Breast epithelium (tissue), 4 donors: ENCODE measurements around the gene OR5B3. TPM values are rescaled to one million over a fixed set of nuclear protein-coding genes. Genes with fewer than 3 reads are reported as not detected.

Experiments used
- DNase-seq, 2 donors: peaks; one replicate each; pipeline ENCODE4 v3.0.0-alpha.2; 2019; ENCODE audit warnings: low spot score in 2 of 2
- H3K27ac ChIP-seq, 2 donors: fragments of 200-600 bp; sonication (generic) in 1 of 2; one replicate each; pipeline ENCODE4 v1.5.1; 2016 to 2019; ENCODE audit warnings: mild to moderate bottlenecking in 1 of 2
- H3K27me3 ChIP-seq, 2 donors: fragments of 200-600 bp; sonication (generic) in 1 of 2; one replicate each; pipeline versions ENCODE4 v1.5.1 to v1.6.0; 2017 to 2019; ENCODE audit warnings: control low read depth in 1 of 2, mild to moderate bottlenecking in 1 of 2
- H3K36me3 ChIP-seq: fragments of 200-600 bp; one replicate; pipeline ENCODE4 v1.5.1; 2019
- H3K4me1 ChIP-seq, 2 donors: fragments of 200-600 bp; sonication (generic); one replicate each; pipeline ENCODE4 v1.5.1; 2016 to 2019; ENCODE audit warnings: control low read depth in 1 of 2
- H3K4me3 ChIP-seq, 3 donors: fragments of 200-600 bp; sonication (generic); 1 replicate in 2 of 3; 2 replicates in 1 of 3; pipeline ENCODE4 v1.5.1; 2016 to 2019; ENCODE audit warnings: mild to moderate bottlenecking in 3 of 3, moderate library complexity in 2 of 3
- H3K9me3 ChIP-seq, 2 donors: fragments of 200-600 bp; sonication (generic) in 1 of 2; one replicate each; pipeline ENCODE4 v1.5.1; 2016 to 2019; ENCODE audit warnings: control low read depth in 1 of 2
- POLR2A ChIP-seq: fragments of 450-650 bp; IDR thresholded peaks from one replicate; pipeline ENCODE4 v1.6.1; 2016; ENCODE audit warnings: antibody characterized with exemption, mild to moderate bottlenecking, moderate library complexity
- POLR2AphosphoS5 ChIP-seq, 3 donors: sonication (generic); formaldehyde crosslinking; IDR thresholded peaks; one replicate each; pipeline ENCODE4 v1.6.1; 2017; ENCODE audit warnings: antibody characterized with exemption in 3 of 3
- intact Hi-C: fragments of 100-400 bp; cut with DNase I; formaldehyde crosslinking; loops from one replicate; pipeline ENCODE4 v1.15.1; 2023; ENCODE audit warnings: low total_unique reads
- total RNA-seq, 3 donors: library from RNA; depleted of rRNA; stranded (reverse); fragments of >200 nt; gene quantifications; one replicate each; pipeline ENCODE4 v1.1.0, GENCODE V29; 2016
- TF ChIP-seq, protein P1 (sequence below), 3 donors: fragments of 450-650 bp; IDR thresholded peaks; one replicate each; pipeline ENCODE4 v1.5.1; 2016 to 2017; ENCODE audit warnings: antibody characterized with exemption in 3 of 3, mild to moderate bottlenecking in 3 of 3, moderate library complexity in 3 of 3

OR5B3 gene
- total RNA-seq: not detected

DNA sequence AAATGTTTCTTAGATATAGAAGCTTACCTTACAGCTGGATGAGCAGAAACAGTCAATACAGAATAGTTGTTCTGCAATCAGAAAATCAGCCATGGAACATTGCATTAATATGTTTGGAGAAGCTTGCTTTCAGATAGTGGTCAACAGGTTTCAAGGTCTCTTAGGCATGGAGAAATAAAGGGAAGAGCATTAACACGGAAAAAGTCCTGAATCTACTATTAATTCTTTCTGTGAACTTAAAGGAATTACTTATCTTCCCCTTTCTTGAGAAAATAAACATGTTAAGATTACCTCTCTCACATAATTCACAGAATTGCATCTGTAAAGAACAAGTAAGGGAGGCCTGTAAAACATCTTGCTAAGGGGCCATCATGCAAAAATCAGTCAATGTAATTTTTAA lies at the start of gene OR5B3:
Gene OR5B3, minus strand, starts transcription at position 101 of the 400 bp plus-strand sequence. CDS start 3,465 bp downstream, outside the sequence.
- intact Hi-C loops: no loop called here
- H3K4me1 ChIP-seq: no peaks in the 10 kb centered on the region

DNA sequence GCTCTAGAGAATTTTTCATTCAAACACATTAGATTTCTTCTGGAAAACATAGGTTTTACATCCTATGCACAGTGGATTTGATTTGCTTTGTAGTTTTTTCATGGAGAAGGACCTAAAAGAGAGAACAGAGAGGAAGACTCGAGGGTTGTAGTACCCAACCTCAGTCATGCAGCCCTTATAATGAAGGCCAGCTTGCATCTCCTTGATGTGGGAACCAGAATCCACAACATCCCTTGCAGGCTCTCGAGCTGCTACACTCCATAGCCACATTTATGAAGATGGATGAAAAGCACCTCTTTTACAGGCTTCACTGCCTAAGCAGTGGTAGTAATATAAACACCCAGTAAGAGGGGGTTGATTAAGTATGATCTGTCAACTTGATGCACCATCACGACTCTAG lies 44.9 kb upstream of the OR5B3 start:
- TF ChIP-seq POLR2AphosphoS5 (IDR thresholded peaks at IDR 0.05): no peak
- H3K36me3 ChIP-seq: no peaks in the 10 kb centered on the region
- H3K4me3 ChIP-seq: no peak overlapping the region
- DNase-seq: no peak
- H3K27me3 ChIP-seq: no peaks in the 10 kb centered on the region
- intact Hi-C loops: no loop called here
- H3K9me3 ChIP-seq: peaks cover 3 to 24% of the 10 kb centered on the region in 2 donors
- no peak overlapping the region for H3K27ac ChIP-seq
- H3K4me1 ChIP-seq: no peaks in the 10 kb centered on the region

More for the DNA sequence above, at the start of gene OR5B3:
- Histone ChIP-seq H3K27me3 (no peaks in the 10 kb centered on the region), H3K36me3 (no peaks in the 10 kb centered on the region), H3K4me3 (no peak within 1 kb of the TSS), H3K27ac (no peak within 1 kb of the TSS), H3K9me3 (peaks cover 6 to 32% of the 10 kb centered on the region in 2 donors)
- TF ChIP-seq POLR2A: no peak
- no peak for TF ChIP-seq POLR2AphosphoS5 (IDR thresholded peaks at IDR 0.05)
- TF ChIP-seq, protein P1, sequence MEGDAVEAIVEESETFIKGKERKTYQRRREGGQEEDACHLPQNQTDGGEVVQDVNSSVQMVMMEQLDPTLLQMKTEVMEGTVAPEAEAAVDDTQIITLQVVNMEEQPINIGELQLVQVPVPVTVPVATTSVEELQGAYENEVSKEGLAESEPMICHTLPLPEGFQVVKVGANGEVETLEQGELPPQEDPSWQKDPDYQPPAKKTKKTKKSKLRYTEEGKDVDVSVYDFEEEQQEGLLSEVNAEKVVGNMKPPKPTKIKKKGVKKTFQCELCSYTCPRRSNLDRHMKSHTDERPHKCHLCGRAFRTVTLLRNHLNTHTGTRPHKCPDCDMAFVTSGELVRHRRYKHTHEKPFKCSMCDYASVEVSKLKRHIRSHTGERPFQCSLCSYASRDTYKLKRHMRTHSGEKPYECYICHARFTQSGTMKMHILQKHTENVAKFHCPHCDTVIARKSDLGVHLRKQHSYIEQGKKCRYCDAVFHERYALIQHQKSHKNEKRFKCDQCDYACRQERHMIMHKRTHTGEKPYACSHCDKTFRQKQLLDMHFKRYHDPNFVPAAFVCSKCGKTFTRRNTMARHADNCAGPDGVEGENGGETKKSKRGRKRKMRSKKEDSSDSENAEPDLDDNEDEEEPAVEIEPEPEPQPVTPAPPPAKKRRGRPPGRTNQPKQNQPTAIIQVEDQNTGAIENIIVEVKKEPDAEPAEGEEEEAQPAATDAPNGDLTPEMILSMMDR (IDR thresholded peaks at IDR 0.05): no peak
- no peak for DNase-seq

DNA sequence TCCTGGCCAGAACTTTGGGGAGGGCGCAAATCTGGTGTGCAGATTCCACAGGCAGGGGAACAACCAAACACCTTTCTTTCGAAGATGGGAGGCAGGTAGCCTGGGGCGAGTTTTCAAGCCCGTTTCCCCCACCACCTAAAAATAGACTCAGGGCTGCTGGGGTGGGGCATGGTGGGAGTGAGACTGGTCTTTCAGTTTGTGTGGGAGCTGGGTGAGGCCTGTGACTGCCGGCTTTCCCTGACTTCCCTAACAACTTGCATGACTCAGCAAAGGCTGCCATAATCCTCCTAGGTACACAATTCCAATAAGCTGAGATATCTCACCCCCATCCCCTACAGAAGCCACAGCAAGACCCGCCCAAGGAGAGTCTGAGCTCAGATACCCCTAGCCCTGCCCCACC lies 39.6 kb upstream of the OR5B3 start:
- peaks cover 22 to 49% of the 10 kb centered on the region in 2 donors for H3K9me3 ChIP-seq
- DNase-seq: no peak
- TF ChIP-seq POLR2A (no peak), POLR2AphosphoS5 (IDR thresholded peaks at IDR 0.05) (no peak)
- TF ChIP-seq, protein P1 (IDR thresholded peaks at IDR 0.05): no peak
- H3K4me1 ChIP-seq: no peaks in the 10 kb centered on the region
- no peaks in the 10 kb centered on the region for H3K27me3 ChIP-seq
- intact Hi-C loops: no loop called here
- H3K27ac ChIP-seq: no peak overlapping the region
- no peaks in the 10 kb centered on the region for H3K36me3 ChIP-seq
- H3K4me3 ChIP-seq: no peak overlapping the region

DNA sequence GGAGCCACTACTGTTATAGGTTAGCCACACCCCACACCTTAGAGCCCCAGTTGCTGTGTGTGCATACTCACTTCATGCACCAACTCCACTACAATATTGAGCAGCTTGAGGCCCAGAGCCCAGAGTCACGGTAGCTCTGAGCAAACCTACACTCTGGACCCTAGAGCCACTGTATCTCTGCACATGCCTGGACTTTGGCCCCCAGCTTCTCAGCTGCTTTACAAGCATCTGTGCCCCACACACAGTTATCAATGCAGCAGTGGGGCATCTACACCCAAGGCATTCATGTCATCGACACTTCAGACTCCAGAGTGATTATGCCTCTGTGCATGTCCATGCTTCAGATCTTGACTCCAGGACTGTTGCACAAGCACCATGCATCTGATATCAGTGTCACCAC lies 37.6 kb upstream of the OR5B3 start:
- Histone ChIP-seq H3K36me3 (no peaks in the 10 kb centered on the region), H3K4me3 (no peak overlapping the region), H3K4me1 (no peaks in the 10 kb centered on the region), H3K27ac (no peak overlapping the region), H3K9me3 (peaks cover 24 to 37% of the 10 kb centered on the region in 2 donors), H3K27me3 (no peaks in the 10 kb centered on the region)
- DNase-seq: no peak
- TF ChIP-seq, protein P1 (IDR thresholded peaks at IDR 0.05): no peak
- TF ChIP-seq POLR2AphosphoS5 (IDR thresholded peaks at IDR 0.05): no peak
- TF ChIP-seq POLR2A: no peak
- intact Hi-C loops: no loop called here

DNA sequence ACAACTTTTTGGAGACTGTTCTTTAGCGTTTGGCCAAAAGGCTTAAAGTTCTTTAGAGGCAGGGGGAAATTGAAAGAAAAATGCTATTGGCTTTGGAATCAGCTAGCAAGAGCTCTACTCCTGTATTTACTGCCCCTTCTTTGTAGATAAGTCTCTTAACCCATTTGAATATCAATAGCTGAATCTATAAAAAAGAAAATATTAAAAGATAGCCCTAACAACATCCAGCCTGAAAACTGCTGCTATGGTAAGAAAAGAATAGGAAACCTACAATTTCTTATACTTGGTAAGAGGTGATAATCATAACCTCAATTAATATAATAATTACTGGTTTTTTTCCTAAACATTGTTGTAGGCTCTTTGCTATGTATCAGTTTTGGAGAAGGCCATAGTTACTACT lies 35.5 kb upstream of the OR5B3 start, which contains the start of gene OR5B12:
Gene OR5B12, minus strand, starts transcription at position 101 of the 400 bp plus-strand sequence. CDS start 2,085 bp downstream, outside the sequence.
- no peaks in the 10 kb centered on the region for H3K4me1 ChIP-seq
- H3K27me3 ChIP-seq: no peaks in the 10 kb centered on the region
- DNase-seq: no peak
- intact Hi-C loops: no loop called here
- H3K4me3 ChIP-seq: no peak within 1 kb of the TSS
- TF ChIP-seq POLR2AphosphoS5 (IDR thresholded peaks at IDR 0.05): no peak
- no peak for TF ChIP-seq POLR2A
- TF ChIP-seq, protein P1 (IDR thresholded peaks at IDR 0.05): no peak
- peaks cover 23 to 37% of the 10 kb centered on the region in 2 donors for H3K9me3 ChIP-seq
- no peaks in the 10 kb centered on the region for H3K36me3 ChIP-seq
- H3K27ac ChIP-seq: no peak within 1 kb of the TSS

DNA sequence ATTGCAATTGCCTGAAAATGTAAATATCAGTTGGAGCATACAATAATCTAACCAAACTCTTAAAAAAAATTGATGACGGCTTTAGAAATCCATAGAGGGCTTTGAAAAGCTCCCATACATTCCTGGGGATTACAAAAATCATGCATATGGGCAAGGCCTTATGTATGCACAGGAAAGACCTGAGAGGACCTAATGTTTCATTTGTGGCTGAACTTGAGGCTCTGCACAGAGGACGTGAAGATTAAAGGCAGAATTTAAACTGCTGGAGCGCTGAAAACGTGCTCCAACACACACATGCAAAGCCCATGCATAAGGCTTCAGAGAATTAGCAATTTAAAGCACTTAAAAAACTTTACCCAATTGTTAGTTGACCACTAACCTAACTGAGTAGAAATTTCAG lies 31.8 kb upstream of the OR5B3 start:
- intact Hi-C loops: no loop called here
- H3K4me3 ChIP-seq: no peak overlapping the region
- no peak overlapping the region for H3K27ac ChIP-seq

More for the DNA sequence above, 31.8 kb upstream of the OR5B3 start:
- TF ChIP-seq, protein P1 (IDR thresholded peaks at IDR 0.05): no peak
- TF ChIP-seq POLR2AphosphoS5 (IDR thresholded peaks at IDR 0.05) (no peak), POLR2A (no peak)
- no peaks in the 10 kb centered on the region for H3K27me3 ChIP-seq
- no peak for DNase-seq
- H3K9me3 ChIP-seq: peaks cover 4 to 12% of the 10 kb centered on the region in 2 donors
- no peaks in the 10 kb centered on the region for H3K36me3 ChIP-seq
- H3K4me1 ChIP-seq: no peaks in the 10 kb centered on the region
